K562 (cell line): ENCODE results near the gene WBP1L. TPM values are rescaled to one million over a fixed set of nuclear protein-coding genes. Genes with fewer than 3 reads are reported as not detected.

ENCODE experiments used
- ARID1B ChIP-seq: fragments of 450-650 bp; IDR thresholded peaks from 2 replicates; pipeline ENCODE4 v1.6.1; 2016; ENCODE audit warnings: antibody characterized with exemption, mild to moderate bottlenecking, inconsistent platforms
- ASH1L ChIP-seq: fragments of 450-650 bp; IDR thresholded peaks from 2 replicates; pipeline ENCODE4 v1.6.1; 2018; ENCODE audit warnings: borderline replicate concordance, mild to moderate bottlenecking, low read depth; ENCODE audit not compliant: partially characterized antibody
- CBX5 ChIP-seq: IDR thresholded peaks from 2 replicates; pipeline ENCODE4 v1.6.1; 2014; ENCODE audit warnings: low read depth, borderline replicate concordance
- DIDO1 ChIP-seq: fragments of 450-650 bp; IDR thresholded peaks from 2 replicates; pipeline ENCODE4 v1.6.1; 2016; ENCODE audit warnings: low read depth, missing biosample characterization, missing genetic modification characterization
- EP300 ChIP-seq: IDR thresholded peaks from 2 replicates; pipeline ENCODE4 v1.6.1; 2012; ENCODE audit warnings: low read length, improper control_type of control experiment
- POLR2AphosphoS2 ChIP-seq: IDR thresholded peaks from 2 replicates; pipeline ENCODE4 v1.6.1; 2012; ENCODE audit warnings: low read length, improper control_type of control experiment
- SMARCE1 ChIP-seq: fragments of 450-650 bp; IDR thresholded peaks from 2 replicates; pipeline ENCODE4 v1.7.1; 2016; ENCODE audit warnings: mild to moderate bottlenecking
- U2AF2 ChIP-seq: fragments of 200-400 bp; formaldehyde crosslinking; optimal IDR thresholded peaks from 2 replicates; pipeline ENCODE3; 2017; ENCODE audit warnings: low read depth, mild to moderate bottlenecking, low read length
- ZNF311 ChIP-seq: fragments of 250-450 bp; sonication (Bioruptor Pico); IDR thresholded peaks from 2 replicates; pipeline ENCODE4 v1.4.0; 2020; ENCODE audit warnings: mild to moderate bottlenecking, moderate library complexity
- polyA plus RNA-seq, 8 experiments: library from polyadenylated mRNA; depleted of rRNA in 4 of 8; stranded (reverse) in 5 of 8; unstranded in 3 of 8; fragments of >200 nt; fragmentation: Nextera tagmentation in 2 of 8; fragmentation: Illumina TruSeq in 1 of 8; extraction: Ambion mirVana in 2 of 8; extraction: Trizol in 1 of 8; gene quantifications; 2 replicates each; pipeline versions ENCODE4 v1.2.1 to v1.2.3, GENCODE V29; 2011 to 2014; ENCODE audit warnings: inconsistent platforms in 1 of 8, missing spikeins in 1 of 8
- total RNA-seq, 7 experiments: library from RNA; depleted of rRNA in 6 of 7; stranded (reverse); fragments of >200 nt in 6 of 7; fragmentation: Illumina TruSeq in 2 of 7; extraction: Trizol in 2 of 7; gene quantifications; 2 replicates each; pipeline versions ENCODE4 v1.2.1 to v1.2.3, GENCODE V29; 2011 to 2021; ENCODE audit warnings: low replicate concordance in 1 of 7
- TF ChIP-seq, protein P1 (sequence below): fragments of 200-600 bp; sonication (generic); IDR thresholded peaks from one replicate; pipeline ENCODE4 v1.6.1; 2012; ENCODE audit warnings: mild to moderate bottlenecking, low read depth, low read length, inconsistent platforms
- TF ChIP-seq, protein P2 (sequence below): fragments of 450-650 bp; formaldehyde crosslinking; IDR thresholded peaks from 2 replicates; pipeline ENCODE4 v1.4.0; 2022; ENCODE audit warnings: missing genetic modification characterization
- TF ChIP-seq, protein P3 (sequence below), 2 experiments: IDR thresholded peaks; 2 replicates each; pipeline ENCODE4 v1.6.1; 2012; ENCODE audit warnings: improper control_type of control experiment in 2 of 2, low read depth in 2 of 2, low read length in 2 of 2, borderline replicate concordance in 1 of 2

The WBP1L gene
- total and polyA plus RNA-seq, 9 of the 15 experiments (the other 6 are each of a cell fraction or from before 2014, with no cell fraction given) = 3.2 to 14.4 (median 11.3) TPM

DNA sequence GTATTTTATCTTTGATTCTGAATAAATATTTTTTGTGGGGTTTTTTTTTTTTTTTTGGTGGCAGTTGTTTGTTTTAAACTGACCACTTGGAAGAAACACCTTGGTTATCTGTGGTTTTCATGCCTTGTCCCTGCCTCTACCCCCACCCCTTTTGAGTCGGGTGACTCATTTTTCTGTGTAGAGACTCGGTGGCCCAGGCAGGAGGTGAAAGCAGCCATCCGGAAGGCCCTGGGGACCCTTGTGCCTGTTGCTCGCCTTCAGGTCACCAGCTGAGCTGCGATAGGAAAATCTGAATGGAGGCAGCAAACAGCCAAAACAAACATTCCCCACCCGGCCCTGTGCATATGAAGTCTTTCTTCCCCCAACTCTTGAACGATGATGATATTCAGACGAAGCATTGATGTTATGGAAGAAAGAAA is 70.7 kb downstream of the WBP1L start (continued):
- TF ChIP-seq, protein P1, sequence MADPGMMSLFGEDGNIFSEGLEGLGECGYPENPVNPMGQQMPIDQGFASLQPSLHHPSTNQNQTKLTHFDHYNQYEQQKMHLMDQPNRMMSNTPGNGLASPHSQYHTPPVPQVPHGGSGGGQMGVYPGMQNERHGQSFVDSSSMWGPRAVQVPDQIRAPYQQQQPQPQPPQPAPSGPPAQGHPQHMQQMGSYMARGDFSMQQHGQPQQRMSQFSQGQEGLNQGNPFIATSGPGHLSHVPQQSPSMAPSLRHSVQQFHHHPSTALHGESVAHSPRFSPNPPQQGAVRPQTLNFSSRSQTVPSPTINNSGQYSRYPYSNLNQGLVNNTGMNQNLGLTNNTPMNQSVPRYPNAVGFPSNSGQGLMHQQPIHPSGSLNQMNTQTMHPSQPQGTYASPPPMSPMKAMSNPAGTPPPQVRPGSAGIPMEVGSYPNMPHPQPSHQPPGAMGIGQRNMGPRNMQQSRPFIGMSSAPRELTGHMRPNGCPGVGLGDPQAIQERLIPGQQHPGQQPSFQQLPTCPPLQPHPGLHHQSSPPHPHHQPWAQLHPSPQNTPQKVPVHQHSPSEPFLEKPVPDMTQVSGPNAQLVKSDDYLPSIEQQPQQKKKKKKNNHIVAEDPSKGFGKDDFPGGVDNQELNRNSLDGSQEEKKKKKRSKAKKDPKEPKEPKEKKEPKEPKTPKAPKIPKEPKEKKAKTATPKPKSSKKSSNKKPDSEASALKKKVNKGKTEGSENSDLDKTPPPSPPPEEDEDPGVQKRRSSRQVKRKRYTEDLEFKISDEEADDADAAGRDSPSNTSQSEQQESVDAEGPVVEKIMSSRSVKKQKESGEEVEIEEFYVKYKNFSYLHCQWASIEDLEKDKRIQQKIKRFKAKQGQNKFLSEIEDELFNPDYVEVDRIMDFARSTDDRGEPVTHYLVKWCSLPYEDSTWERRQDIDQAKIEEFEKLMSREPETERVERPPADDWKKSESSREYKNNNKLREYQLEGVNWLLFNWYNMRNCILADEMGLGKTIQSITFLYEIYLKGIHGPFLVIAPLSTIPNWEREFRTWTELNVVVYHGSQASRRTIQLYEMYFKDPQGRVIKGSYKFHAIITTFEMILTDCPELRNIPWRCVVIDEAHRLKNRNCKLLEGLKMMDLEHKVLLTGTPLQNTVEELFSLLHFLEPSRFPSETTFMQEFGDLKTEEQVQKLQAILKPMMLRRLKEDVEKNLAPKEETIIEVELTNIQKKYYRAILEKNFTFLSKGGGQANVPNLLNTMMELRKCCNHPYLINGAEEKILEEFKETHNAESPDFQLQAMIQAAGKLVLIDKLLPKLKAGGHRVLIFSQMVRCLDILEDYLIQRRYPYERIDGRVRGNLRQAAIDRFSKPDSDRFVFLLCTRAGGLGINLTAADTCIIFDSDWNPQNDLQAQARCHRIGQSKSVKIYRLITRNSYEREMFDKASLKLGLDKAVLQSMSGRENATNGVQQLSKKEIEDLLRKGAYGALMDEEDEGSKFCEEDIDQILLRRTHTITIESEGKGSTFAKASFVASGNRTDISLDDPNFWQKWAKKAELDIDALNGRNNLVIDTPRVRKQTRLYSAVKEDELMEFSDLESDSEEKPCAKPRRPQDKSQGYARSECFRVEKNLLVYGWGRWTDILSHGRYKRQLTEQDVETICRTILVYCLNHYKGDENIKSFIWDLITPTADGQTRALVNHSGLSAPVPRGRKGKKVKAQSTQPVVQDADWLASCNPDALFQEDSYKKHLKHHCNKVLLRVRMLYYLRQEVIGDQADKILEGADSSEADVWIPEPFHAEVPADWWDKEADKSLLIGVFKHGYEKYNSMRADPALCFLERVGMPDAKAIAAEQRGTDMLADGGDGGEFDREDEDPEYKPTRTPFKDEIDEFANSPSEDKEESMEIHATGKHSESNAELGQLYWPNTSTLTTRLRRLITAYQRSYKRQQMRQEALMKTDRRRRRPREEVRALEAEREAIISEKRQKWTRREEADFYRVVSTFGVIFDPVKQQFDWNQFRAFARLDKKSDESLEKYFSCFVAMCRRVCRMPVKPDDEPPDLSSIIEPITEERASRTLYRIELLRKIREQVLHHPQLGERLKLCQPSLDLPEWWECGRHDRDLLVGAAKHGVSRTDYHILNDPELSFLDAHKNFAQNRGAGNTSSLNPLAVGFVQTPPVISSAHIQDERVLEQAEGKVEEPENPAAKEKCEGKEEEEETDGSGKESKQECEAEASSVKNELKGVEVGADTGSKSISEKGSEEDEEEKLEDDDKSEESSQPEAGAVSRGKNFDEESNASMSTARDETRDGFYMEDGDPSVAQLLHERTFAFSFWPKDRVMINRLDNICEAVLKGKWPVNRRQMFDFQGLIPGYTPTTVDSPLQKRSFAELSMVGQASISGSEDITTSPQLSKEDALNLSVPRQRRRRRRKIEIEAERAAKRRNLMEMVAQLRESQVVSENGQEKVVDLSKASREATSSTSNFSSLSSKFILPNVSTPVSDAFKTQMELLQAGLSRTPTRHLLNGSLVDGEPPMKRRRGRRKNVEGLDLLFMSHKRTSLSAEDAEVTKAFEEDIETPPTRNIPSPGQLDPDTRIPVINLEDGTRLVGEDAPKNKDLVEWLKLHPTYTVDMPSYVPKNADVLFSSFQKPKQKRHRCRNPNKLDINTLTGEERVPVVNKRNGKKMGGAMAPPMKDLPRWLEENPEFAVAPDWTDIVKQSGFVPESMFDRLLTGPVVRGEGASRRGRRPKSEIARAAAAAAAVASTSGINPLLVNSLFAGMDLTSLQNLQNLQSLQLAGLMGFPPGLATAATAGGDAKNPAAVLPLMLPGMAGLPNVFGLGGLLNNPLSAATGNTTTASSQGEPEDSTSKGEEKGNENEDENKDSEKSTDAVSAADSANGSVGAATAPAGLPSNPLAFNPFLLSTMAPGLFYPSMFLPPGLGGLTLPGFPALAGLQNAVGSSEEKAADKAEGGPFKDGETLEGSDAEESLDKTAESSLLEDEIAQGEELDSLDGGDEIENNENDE = no peak
- TF ChIP-seq POLR2AphosphoS2 = no peak
- TF ChIP-seq, protein P2, sequence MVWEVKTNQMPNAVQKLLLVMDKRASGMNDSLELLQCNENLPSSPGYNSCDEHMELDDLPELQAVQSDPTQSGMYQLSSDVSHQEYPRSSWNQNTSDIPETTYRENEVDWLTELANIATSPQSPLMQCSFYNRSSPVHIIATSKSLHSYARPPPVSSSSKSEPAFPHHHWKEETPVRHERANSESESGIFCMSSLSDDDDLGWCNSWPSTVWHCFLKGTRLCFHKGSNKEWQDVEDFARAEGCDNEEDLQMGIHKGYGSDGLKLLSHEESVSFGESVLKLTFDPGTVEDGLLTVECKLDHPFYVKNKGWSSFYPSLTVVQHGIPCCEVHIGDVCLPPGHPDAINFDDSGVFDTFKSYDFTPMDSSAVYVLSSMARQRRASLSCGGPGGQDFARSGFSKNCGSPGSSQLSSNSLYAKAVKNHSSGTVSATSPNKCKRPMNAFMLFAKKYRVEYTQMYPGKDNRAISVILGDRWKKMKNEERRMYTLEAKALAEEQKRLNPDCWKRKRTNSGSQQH (CRISPR knock-in tag) = no peak
- TF ChIP-seq, protein P3, sequence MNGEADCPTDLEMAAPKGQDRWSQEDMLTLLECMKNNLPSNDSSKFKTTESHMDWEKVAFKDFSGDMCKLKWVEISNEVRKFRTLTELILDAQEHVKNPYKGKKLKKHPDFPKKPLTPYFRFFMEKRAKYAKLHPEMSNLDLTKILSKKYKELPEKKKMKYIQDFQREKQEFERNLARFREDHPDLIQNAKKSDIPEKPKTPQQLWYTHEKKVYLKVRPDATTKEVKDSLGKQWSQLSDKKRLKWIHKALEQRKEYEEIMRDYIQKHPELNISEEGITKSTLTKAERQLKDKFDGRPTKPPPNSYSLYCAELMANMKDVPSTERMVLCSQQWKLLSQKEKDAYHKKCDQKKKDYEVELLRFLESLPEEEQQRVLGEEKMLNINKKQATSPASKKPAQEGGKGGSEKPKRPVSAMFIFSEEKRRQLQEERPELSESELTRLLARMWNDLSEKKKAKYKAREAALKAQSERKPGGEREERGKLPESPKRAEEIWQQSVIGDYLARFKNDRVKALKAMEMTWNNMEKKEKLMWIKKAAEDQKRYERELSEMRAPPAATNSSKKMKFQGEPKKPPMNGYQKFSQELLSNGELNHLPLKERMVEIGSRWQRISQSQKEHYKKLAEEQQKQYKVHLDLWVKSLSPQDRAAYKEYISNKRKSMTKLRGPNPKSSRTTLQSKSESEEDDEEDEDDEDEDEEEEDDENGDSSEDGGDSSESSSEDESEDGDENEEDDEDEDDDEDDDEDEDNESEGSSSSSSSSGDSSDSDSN (IDR thresholded peaks at IDR 0.05; ENCODE audit: borderline replicate concordance in 1 of 2, low read depth in 2 of 2, low read length in 2 of 2) = peak in 1 of 2 experiments; percentile 63; a peak in 1 of 4 replicates
- TF ChIP-seq SMARCE1 = peak; percentile 75
- TF ChIP-seq DIDO1 (tag) = no peak
- TF ChIP-seq EP300 = peak; percentile 59; the same call in 1 of the 2 replicates
- peak; percentile 78 for TF ChIP-seq ARID1B
- no peak for TF ChIP-seq ZNF311 (CRISPR knock-in tag)
- no peak for TF ChIP-seq CBX5
- TF ChIP-seq ASH1L = no peak
- TF ChIP-seq U2AF2 = no peak
